ENCODE data around the gene CFAP300.

Gene CFAP300

GRCh38 chr11:102115557-102115956 is 68.3 kb downstream of the CFAP300 start:
- TF ChIP-seq CTCF (IDR thresholded peaks at IDR 0.05; ENCODE audit: borderline replicate concordance, extremely low read depth, low read length, poor library complexity, severe bottlenecking) (no peak), EZH2 (IDR thresholded peaks at IDR 0.05; ENCODE audit: borderline replicate concordance, low read depth, low read length, severe bottlenecking) (no peak)
- Histone ChIP-seq H3K27ac (ENCODE audit: low read length) (no peak overlapping the region), H3K79me2 (ENCODE audit: insufficient read depth, low read length) (no peaks in the 10 kb centered on the region), H4K20me1 (ENCODE audit: insufficient read depth, low read length) (no peaks in the 10 kb centered on the region), H3K4me2 (ENCODE audit: insufficient read depth, low read length) (no peak overlapping the region), H2AFZ (ENCODE audit: low read depth, low read length) (no peak overlapping the region), H3K9me3 (ENCODE audit: insufficient read depth, low read length, severe bottlenecking) (no peaks in the 10 kb centered on the region), H3K4me1 (ENCODE audit: insufficient read depth, low read length) (no peaks in the 10 kb centered on the region), H3K36me3 (ENCODE audit: insufficient read depth, low read length) (no peaks in the 10 kb centered on the region), H3K9ac (ENCODE audit: low read depth, low read length) (no peak overlapping the region), H3K4me3 (ENCODE audit: low read depth in 1 of 2, low read length in 2 of 2) (no peak overlapping the region), H3K27me3 (ENCODE audit: insufficient read depth, low read length, poor library complexity) (peaks cover 5% of the 10 kb centered on the region)
- no peak for DNase-seq
- no peak for ATAC-seq (ENCODE audit: insufficient read depth, low read depth)

GRCh38 chr11:102116453-102117205 is 69.4 kb downstream of the CFAP300 start:
- no peak overlapping the region for H2AFZ ChIP-seq (ENCODE audit: low read depth, low read length)
- no peaks in the 10 kb centered on the region for H3K4me1 ChIP-seq (ENCODE audit: insufficient read depth, low read length)
- ATAC-seq (ENCODE audit: insufficient read depth, low read depth) (no peak), DNase-seq (no peak)
- no peaks in the 10 kb centered on the region for H3K9me3 ChIP-seq (ENCODE audit: insufficient read depth, low read length, severe bottlenecking)
- H3K27me3 ChIP-seq (ENCODE audit: insufficient read depth, low read length, poor library complexity): peaks cover 5% of the 10 kb centered on the region
- no peak overlapping the region for H3K4me3 ChIP-seq (ENCODE audit: low read depth in 1 of 2, low read length in 2 of 2)
- no peaks in the 10 kb centered on the region for H4K20me1 ChIP-seq (ENCODE audit: insufficient read depth, low read length)
- H3K9ac ChIP-seq (ENCODE audit: low read depth, low read length): no peak overlapping the region
- no peaks in the 10 kb centered on the region for H3K79me2 ChIP-seq (ENCODE audit: insufficient read depth, low read length)
- no peak overlapping the region for H3K27ac ChIP-seq (ENCODE audit: low read length)
- no peak overlapping the region for H3K4me2 ChIP-seq (ENCODE audit: insufficient read depth, low read length)
- no peaks in the 10 kb centered on the region for H3K36me3 ChIP-seq (ENCODE audit: insufficient read depth, low read length)
- TF ChIP-seq CTCF (IDR thresholded peaks at IDR 0.05; ENCODE audit: borderline replicate concordance, extremely low read depth, low read length, poor library complexity, severe bottlenecking): no peak
- no peak for TF ChIP-seq EZH2 (IDR thresholded peaks at IDR 0.05; ENCODE audit: borderline replicate concordance, low read depth, low read length, severe bottlenecking)

- Histone ChIP-seq H3K9me3 (ENCODE audit: insufficient read depth, low read length, severe bottlenecking) (no peaks in the 10 kb centered on the region), H4K20me1 (ENCODE audit: insufficient read depth, low read length) (no peaks in the 10 kb centered on the region), H3K79me2 (ENCODE audit: insufficient read depth, low read length) (no peaks in the 10 kb centered on the region), H2AFZ (ENCODE audit: low read depth, low read length) (no peak overlapping the region), H3K4me2 (ENCODE audit: insufficient read depth, low read length) (no peak overlapping the region), H3K4me3 (ENCODE audit: low read depth in 1 of 2, low read length in 2 of 2) (no peak overlapping the region), H3K4me1 (ENCODE audit: insufficient read depth, low read length) (no peaks in the 10 kb centered on the region), H3K9ac (ENCODE audit: low read depth, low read length) (no peak overlapping the region), H3K27me3 (ENCODE audit: insufficient read depth, low read length, poor library complexity) (peaks cover 5% of the 10 kb centered on the region), H3K27ac (ENCODE audit: low read length) (no peak overlapping the region), H3K36me3 (ENCODE audit: insufficient read depth, low read length) (no peaks in the 10 kb centered on the region)
- no peak for TF ChIP-seq EZH2 (IDR thresholded peaks at IDR 0.05; ENCODE audit: borderline replicate concordance, low read depth, low read length, severe bottlenecking)
- no peak for TF ChIP-seq CTCF (IDR thresholded peaks at IDR 0.05; ENCODE audit: borderline replicate concordance, extremely low read depth, low read length, poor library complexity, severe bottlenecking)
- ATAC-seq (ENCODE audit: insufficient read depth, low read depth) (no peak), DNase-seq (no peak)
These were observed 70.4 kb downstream of the CFAP300 start for GRCh38 chr11:102117472-102118113.

Measured in DND-41 (cell line).